Measurements from ENCODE around the gene UBA3. TPM values are rescaled to one million over a fixed set of nuclear protein-coding genes. Genes with fewer than 3 reads are reported as not detected.

The UBA3 gene
- total and polyA plus RNA-seq, 3 donors from 2014 or later, result 39.8 to 56.2 (median 43.1) TPM

DNA sequence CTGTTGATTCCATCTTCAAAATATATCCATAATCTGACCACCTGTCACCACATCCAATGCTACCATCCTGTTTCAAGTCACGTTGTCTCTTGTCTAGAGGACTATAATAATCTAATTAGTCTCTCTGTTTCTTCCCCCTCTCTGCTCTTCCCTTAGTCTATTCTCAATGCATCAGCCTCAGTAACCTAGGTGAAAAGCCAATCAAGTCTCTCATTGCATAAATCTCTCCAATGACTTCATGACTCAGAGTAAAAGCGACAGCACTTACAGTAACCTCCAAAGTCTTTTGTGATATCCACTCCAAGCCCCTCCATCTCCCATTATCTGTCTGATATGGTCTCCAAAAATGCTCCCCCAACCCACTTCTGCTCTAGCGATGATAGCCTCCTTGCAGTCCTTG, 7.2 kb downstream of the UBA3 start:
- no peaks in the 10 kb centered on the region for H3K4me1 ChIP-seq
- TF ChIP-seq, protein P1, sequence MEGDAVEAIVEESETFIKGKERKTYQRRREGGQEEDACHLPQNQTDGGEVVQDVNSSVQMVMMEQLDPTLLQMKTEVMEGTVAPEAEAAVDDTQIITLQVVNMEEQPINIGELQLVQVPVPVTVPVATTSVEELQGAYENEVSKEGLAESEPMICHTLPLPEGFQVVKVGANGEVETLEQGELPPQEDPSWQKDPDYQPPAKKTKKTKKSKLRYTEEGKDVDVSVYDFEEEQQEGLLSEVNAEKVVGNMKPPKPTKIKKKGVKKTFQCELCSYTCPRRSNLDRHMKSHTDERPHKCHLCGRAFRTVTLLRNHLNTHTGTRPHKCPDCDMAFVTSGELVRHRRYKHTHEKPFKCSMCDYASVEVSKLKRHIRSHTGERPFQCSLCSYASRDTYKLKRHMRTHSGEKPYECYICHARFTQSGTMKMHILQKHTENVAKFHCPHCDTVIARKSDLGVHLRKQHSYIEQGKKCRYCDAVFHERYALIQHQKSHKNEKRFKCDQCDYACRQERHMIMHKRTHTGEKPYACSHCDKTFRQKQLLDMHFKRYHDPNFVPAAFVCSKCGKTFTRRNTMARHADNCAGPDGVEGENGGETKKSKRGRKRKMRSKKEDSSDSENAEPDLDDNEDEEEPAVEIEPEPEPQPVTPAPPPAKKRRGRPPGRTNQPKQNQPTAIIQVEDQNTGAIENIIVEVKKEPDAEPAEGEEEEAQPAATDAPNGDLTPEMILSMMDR (IDR thresholded peaks at IDR 0.05), result no peak
- no peak for TF ChIP-seq POLR2A (IDR thresholded peaks at IDR 0.05)

DNA sequence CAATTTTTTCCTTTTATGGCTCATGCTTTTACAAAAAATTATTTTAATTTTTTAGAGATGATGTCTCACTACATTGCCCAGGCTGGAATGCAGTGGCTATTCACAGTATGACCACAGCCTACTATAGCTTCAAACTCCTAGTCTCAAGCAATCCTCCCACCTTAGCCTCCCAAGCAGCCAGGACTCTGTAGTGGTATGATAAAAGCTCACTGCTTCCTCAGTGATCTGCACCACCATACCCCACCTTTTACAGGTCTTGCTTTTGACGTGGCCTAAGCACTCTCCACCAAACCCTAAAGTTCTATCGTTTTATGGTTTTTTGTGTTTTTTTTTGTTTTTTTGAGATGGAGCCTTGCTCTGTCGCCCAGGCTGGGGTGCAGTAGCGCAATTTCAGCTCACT, 14.0 kb downstream of the UBA3 start:
- Histone ChIP-seq H3K4me1 (no peaks in the 10 kb centered on the region), H3K27ac (no peak overlapping the region), H3K9me3 (no peaks in the 10 kb centered on the region), H3K36me3 (ENCODE audit: low read depth, missing control alignments) (no peaks in the 10 kb centered on the region), H3K4me3 (no peak overlapping the region), H3K27me3 (no peaks in the 10 kb centered on the region)
- intact Hi-C loops (cut with DNase I; ENCODE audit: low total_unique reads), result no loop called here
- 71 to 84% methylated on average over 4 of the region's 4 CpGs for WGBS, 2 donors
- DNase-seq, result no peak
- no peak for TF ChIP-seq POLR2A (IDR thresholded peaks at IDR 0.05)
- TF ChIP-seq, protein P1 (IDR thresholded peaks at IDR 0.05), result no peak

More for the DNA sequence above, 7.2 kb downstream of the UBA3 start:
- no peak for DNase-seq
- Histone ChIP-seq H3K36me3 (ENCODE audit: low read depth, missing control alignments) (no peaks in the 10 kb centered on the region), H3K27me3 (no peaks in the 10 kb centered on the region), H3K27ac (no peak overlapping the region), H3K4me3 (no peak overlapping the region), H3K9me3 (no peaks in the 10 kb centered on the region)
- intact Hi-C loops (cut with DNase I; ENCODE audit: low total_unique reads), result no loop called here
- 87 to 96% methylated on average over 3 of the region's 3 CpGs for WGBS, 2 donors

DNA sequence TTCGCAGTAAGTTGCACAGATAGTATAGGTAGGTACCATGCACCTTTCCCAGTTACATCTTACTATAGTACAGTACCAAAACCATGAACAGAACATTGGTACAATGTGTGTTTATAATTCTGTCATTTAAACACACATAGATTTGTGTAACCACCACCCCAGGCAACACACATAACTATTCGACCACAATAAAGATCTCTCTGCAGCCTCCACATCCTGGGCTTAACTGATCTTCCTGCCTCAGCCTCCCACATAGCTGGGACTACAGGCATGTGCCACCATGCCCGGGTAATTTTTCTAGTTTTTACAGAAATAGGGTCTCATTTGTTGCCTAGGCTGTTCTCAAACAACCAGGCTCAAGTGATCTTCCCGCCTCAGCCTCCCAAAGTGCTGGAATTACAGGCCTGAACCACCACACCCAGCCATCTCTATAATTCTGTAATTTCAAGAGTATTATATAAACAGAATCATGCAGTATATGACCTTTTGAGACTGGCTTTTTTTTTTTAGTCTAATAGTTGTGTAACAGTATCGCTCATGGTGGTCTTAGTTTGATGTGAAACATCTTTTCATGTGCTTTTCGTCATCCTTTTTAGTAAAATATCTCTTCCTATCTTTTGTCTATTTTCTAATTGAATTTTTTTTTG, 14.7 kb downstream of the UBA3 start:
- H3K36me3 ChIP-seq (ENCODE audit: low read depth, missing control alignments), result no peaks in the 10 kb centered on the region
- no peaks in the 10 kb centered on the region for H3K4me1 ChIP-seq
- TF ChIP-seq POLR2A (IDR thresholded peaks at IDR 0.05), result no peak
- TF ChIP-seq, protein P1 (IDR thresholded peaks at IDR 0.05), result no peak
- no peaks in the 10 kb centered on the region for H3K9me3 ChIP-seq
- DNase-seq, result no peak
- intact Hi-C loops (cut with DNase I; ENCODE audit: low total_unique reads), result no loop called here
- no peak overlapping the region for H3K4me3 ChIP-seq
- H3K27ac ChIP-seq, result no peak overlapping the region
- H3K27me3 ChIP-seq, result no peaks in the 10 kb centered on the region
- WGBS, 2 donors, result 93 to 97% methylated on average over 6 of the region's 6 CpGs

DNA sequence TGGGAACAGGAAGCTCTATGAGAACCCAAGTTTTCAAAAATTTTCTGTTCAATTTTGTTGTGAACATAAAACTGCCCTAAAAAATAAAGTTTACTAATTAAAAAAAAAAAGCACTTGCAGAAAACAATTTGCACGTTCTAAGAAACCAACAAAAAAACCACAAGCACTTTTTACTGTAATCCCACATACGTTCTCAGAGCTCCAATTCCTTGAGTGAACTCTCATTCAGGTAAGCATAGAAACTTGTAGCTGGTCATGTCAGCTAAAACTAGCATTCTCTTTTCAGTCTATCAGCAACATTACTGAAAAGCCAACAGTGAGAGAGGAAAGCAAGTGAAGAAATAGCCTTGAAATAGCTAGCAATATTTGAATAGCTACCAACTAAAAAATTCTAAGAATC, 16.5 kb downstream of the UBA3 start:
- intact Hi-C loops (cut with DNase I; ENCODE audit: low total_unique reads), result no loop called here
- no peaks in the 10 kb centered on the region for H3K27me3 ChIP-seq
- 55 to 66% methylated on average over 2 of the region's 2 CpGs for WGBS, 2 donors
- H3K4me3 ChIP-seq, result no peak overlapping the region
- no peak overlapping the region for H3K27ac ChIP-seq
- no peak for TF ChIP-seq POLR2A (IDR thresholded peaks at IDR 0.05)
- TF ChIP-seq, protein P1 (IDR thresholded peaks at IDR 0.05), result no peak
- H3K9me3 ChIP-seq, result no peaks in the 10 kb centered on the region
- no peaks in the 10 kb centered on the region for H3K4me1 ChIP-seq
- no peak for DNase-seq
- H3K36me3 ChIP-seq (ENCODE audit: low read depth, missing control alignments), result no peaks in the 10 kb centered on the region

DNA sequence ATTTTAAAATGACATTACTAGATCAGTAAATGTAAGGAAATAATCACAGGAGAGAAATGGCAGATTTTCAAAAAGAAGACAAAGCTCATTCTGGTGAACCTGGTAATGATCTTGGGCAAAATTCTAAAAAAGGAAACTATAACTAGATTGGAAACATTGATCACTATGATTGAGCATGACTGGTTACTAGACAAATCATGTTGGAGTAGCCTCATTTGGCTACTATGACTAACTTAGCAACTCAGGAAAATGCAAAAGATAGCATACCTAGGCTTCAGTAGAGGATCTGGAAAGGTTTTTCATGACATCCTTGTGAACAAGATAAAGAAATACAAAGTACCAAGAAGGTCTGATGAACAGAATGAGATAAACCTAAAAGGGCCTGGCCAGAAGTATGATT, 20.5 kb downstream of the UBA3 start:
- no peak for TF ChIP-seq POLR2A (IDR thresholded peaks at IDR 0.05)
- TF ChIP-seq, protein P1 (IDR thresholded peaks at IDR 0.05), result no peak
- Histone ChIP-seq H3K36me3 (ENCODE audit: low read depth, missing control alignments) (no peaks in the 10 kb centered on the region), H3K4me3 (no peak overlapping the region), H3K27ac (no peak overlapping the region), H3K9me3 (no peaks in the 10 kb centered on the region), H3K4me1 (no peaks in the 10 kb centered on the region), H3K27me3 (no peaks in the 10 kb centered on the region)
- intact Hi-C loops (cut with DNase I; ENCODE audit: low total_unique reads), result no loop called here
- DNase-seq, result no peak
